DMS 273 (cell line): ENCODE measurements around the gene ANKRD1.
"Not testable (repeated sequence)": the region's sequence is repeated elsewhere in the genome, so short reads cannot be mapped to it uniquely, and the experiment has no call there.

Source experiments
- DNase-seq: peaks from one replicate; lab custom pipeline; 2025; ENCODE audit not compliant: unreplicated experiment; lab: John Stamatoyannopoulos, UW

Gene ANKRD1

GRCh38 chr10:90920986-90921666 is at the start of gene ANKRD1:
Gene ANKRD1, minus strand, starts transcription at chr10:90921087. Its CDS starts 60 bp downstream, at chr10:90921027.
- DNase-seq, result peak; percentile 0

GRCh38 chr10:90969947-90970673 is 49.2 kb upstream of the ANKRD1 start:
- no peak for DNase-seq

GRCh38 chr10:90969121-90969534 is 48.2 kb upstream of the ANKRD1 start:
- DNase-seq, result no peak

GRCh38 chr10:90968328-90969081 is 47.6 kb upstream of the ANKRD1 start:
- no peak for DNase-seq

GRCh38 chr10:90967865-90968264 is 47.0 kb upstream of the ANKRD1 start:
- DNase-seq, result no peak

- no peak for DNase-seq
These were observed 45.3 kb upstream of the ANKRD1 start for GRCh38 chr10:90966146-90966545.

- no peak for DNase-seq
These were observed 44.8 kb upstream of the ANKRD1 start for GRCh38 chr10:90965720-90966119.

- DNase-seq, result no peak
These were observed 44.0 kb upstream of the ANKRD1 start for GRCh38 chr10:90964781-90965465.

GRCh38 chr10:90963331-90963730 is 42.4 kb upstream of the ANKRD1 start:
- DNase-seq, result no peak

GRCh38 chr10:90960355-90960814 is 39.5 kb upstream of the ANKRD1 start:
- no peak for DNase-seq

- no peak for DNase-seq
These were observed 38.9 kb upstream of the ANKRD1 start for GRCh38 chr10:90959826-90960225.

- no peak for DNase-seq
These were observed 37.9 kb upstream of the ANKRD1 start for GRCh38 chr10:90958781-90959180.

GRCh38 chr10:90947030-90947960 is 26.4 kb upstream of the ANKRD1 start:
- DNase-seq, result no peak

- no peak for DNase-seq
These were observed 24.7 kb upstream of the ANKRD1 start for GRCh38 chr10:90945491-90946070.

GRCh38 chr10:90944749-90945148 is 23.9 kb upstream of the ANKRD1 start:
- no peak for DNase-seq

GRCh38 chr10:90942980-90943379 is 22.1 kb upstream of the ANKRD1 start:
- DNase-seq, result not testable (repeated sequence)

GRCh38 chr10:90939648-90940047 is 18.8 kb upstream of the ANKRD1 start:
- no peak for DNase-seq

GRCh38 chr10:90939116-90939515 is 18.2 kb upstream of the ANKRD1 start:
- no peak for DNase-seq

GRCh38 chr10:90937645-90938258 is 16.9 kb upstream of the ANKRD1 start:
- no peak for DNase-seq
